Activated CD8-positive, alpha-beta memory T cell treated with anti-CD3 and anti-CD28 coated beads for 24 hours (primary cell): ENCODE data around the gene CTTNBP2NL.

ENCODE experiments used
- DNase-seq: peaks from one replicate; pipeline ENCODE4 v3.0.0-alpha.2; 2020

CTTNBP2NL gene

GRCh38 chr1:112508278-112509004, 112.4 kb downstream of the CTTNBP2NL start, which contains the start of gene WNT2B:
Gene WNT2B (plus strand): TSS chr1:112508965. CDS start chr1:112509263, 298 bp downstream.
- peak; percentile 75 for DNase-seq

- peak; percentile 71 for DNase-seq
Observed at GRCh38 chr1:112509005-112509659, 113.1 kb downstream of the CTTNBP2NL start.

GRCh38 chr1:112509660-112510178, 113.7 kb downstream of the CTTNBP2NL start:
- no peak for DNase-seq

GRCh38 chr1:112510340-112510739, 114.3 kb downstream of the CTTNBP2NL start:
- DNase-seq: no peak
